DND-41 (cell line): ENCODE measurements around the gene ZNF672.

ENCODE experiments used
- ATAC-seq: fragments of 200-7000 bp; cut with Tn5 transposase; 3 replicates; pipeline ENCODE4 v1.9.1; 2021; ENCODE audit warnings: low read depth; ENCODE audit not compliant: insufficient read depth
- DNase-seq: peaks from one replicate; pipeline ENCODE4 v3.0.0-alpha.2; 2020
- H2AFZ ChIP-seq: 2 replicates; pipeline ENCODE4 v1.6.0; 2012; ENCODE audit warnings: low read depth, low read length
- H3K27ac ChIP-seq: 2 replicates; pipeline ENCODE4 v1.5.1; 2012; ENCODE audit warnings: low read length, inconsistent platforms
- H3K27me3 ChIP-seq: fragments of 200-600 bp; sonication (generic); 2 replicates; pipeline ENCODE4 v1.6.0; 2012; ENCODE audit warnings: low read length, mild to moderate bottlenecking, inconsistent platforms; ENCODE audit not compliant: insufficient read depth, poor library complexity
- H3K36me3 ChIP-seq: 2 replicates; pipeline ENCODE4 v1.5.1; 2012; ENCODE audit warnings: low read length, inconsistent platforms; ENCODE audit not compliant: insufficient read depth
- H3K4me1 ChIP-seq: 2 replicates; pipeline ENCODE4 v1.5.1; 2012; ENCODE audit warnings: mild to moderate bottlenecking, low read length; ENCODE audit not compliant: insufficient read depth
- H3K4me2 ChIP-seq: 2 replicates; pipeline ENCODE4 v1.6.0; 2012; ENCODE audit warnings: mild to moderate bottlenecking, moderate library complexity, low read length, inconsistent platforms; ENCODE audit not compliant: insufficient read depth
- H3K4me3 ChIP-seq, 2 experiments: fragments of 200-600 bp in 1 of 2; shearing (Covaris generic) in 1 of 2; 2 replicates each; pipeline ENCODE4 v1.5.1; 2012 to 2016; ENCODE audit warnings: inconsistent platforms in 2 of 2, low read length in 2 of 2, mild to moderate bottlenecking in 2 of 2, low read depth in 1 of 2, moderate library complexity in 1 of 2
- H3K79me2 ChIP-seq: 2 replicates; pipeline ENCODE4 v1.6.0; 2012; ENCODE audit warnings: low read length, inconsistent platforms; ENCODE audit not compliant: insufficient read depth
- H3K9ac ChIP-seq: 2 replicates; pipeline ENCODE4 v1.6.0; 2012; ENCODE audit warnings: low read depth, mild to moderate bottlenecking, inconsistent platforms, low read length, moderate library complexity
- H3K9me3 ChIP-seq: 2 replicates; pipeline ENCODE4 v1.5.1; 2012; ENCODE audit warnings: low read length, moderate library complexity, mild to moderate bottlenecking, inconsistent platforms; ENCODE audit not compliant: insufficient read depth, severe bottlenecking
- H4K20me1 ChIP-seq: 2 replicates; pipeline ENCODE4 v1.6.0; 2012; ENCODE audit warnings: low read length; ENCODE audit not compliant: insufficient read depth
- EZH2 ChIP-seq: IDR thresholded peaks from 3 replicates; pipeline ENCODE4 v1.6.1; 2012; ENCODE audit warnings: borderline replicate concordance, low read depth, mild to moderate bottlenecking, moderate library complexity, low read length, inconsistent platforms; ENCODE audit not compliant: severe bottlenecking
- TF ChIP-seq, protein P1 (sequence below): IDR thresholded peaks from 2 replicates; pipeline ENCODE4 v1.5.1; 2012; ENCODE audit warnings: borderline replicate concordance, low read length, moderate library complexity, mild to moderate bottlenecking; ENCODE audit not compliant: poor library complexity, severe bottlenecking; ENCODE audit errors: extremely low read depth

The ZNF672 gene

GRCh38 chr1:248825136-248825535, 12.9 kb upstream of the ZNF672 start:
- Histone ChIP-seq H3K9ac (peak overlapping the region; percentile 78), H3K9me3 (no peaks in the 10 kb centered on the region), H2AFZ (peak overlapping the region; percentile 97), H3K27me3 (no peaks in the 10 kb centered on the region), H3K27ac (peak overlapping the region; percentile 96), H3K4me1 (peaks cover 59% of the 10 kb centered on the region), H3K79me2 (peaks cover 55% of the 10 kb centered on the region), H3K36me3 (peaks cover 48% of the 10 kb centered on the region), H4K20me1 (peaks cover 39% of the 10 kb centered on the region), H3K4me3 (peak overlapping the region; percentile 75 to 98), H3K4me2 (peak overlapping the region; percentile 73)
- DNase-seq = no peak
- ATAC-seq = no peak
- TF ChIP-seq, protein P1, sequence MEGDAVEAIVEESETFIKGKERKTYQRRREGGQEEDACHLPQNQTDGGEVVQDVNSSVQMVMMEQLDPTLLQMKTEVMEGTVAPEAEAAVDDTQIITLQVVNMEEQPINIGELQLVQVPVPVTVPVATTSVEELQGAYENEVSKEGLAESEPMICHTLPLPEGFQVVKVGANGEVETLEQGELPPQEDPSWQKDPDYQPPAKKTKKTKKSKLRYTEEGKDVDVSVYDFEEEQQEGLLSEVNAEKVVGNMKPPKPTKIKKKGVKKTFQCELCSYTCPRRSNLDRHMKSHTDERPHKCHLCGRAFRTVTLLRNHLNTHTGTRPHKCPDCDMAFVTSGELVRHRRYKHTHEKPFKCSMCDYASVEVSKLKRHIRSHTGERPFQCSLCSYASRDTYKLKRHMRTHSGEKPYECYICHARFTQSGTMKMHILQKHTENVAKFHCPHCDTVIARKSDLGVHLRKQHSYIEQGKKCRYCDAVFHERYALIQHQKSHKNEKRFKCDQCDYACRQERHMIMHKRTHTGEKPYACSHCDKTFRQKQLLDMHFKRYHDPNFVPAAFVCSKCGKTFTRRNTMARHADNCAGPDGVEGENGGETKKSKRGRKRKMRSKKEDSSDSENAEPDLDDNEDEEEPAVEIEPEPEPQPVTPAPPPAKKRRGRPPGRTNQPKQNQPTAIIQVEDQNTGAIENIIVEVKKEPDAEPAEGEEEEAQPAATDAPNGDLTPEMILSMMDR = no peak
- no peak for TF ChIP-seq EZH2

DNA sequence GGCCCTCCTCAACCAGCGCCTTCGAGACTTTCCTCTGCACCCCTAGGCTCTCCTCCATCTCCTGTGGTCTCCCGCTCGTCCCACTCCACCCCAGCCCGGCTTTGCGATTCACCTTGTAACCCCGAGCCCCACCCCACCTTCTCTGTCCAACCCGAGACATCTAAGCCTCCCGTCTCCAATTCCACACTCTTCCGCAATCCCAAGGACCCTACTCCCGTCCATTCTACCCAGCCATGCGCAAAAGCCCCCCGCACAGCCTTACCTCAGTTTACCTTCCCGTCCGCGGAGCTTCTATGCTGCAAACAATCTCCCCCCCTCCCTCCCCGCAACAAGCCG, 12.5 kb upstream of the ZNF672 start:
- peak overlapping the region; percentile 78 for H3K9ac ChIP-seq
- DNase-seq = no peak
- H3K36me3 ChIP-seq = peaks cover 44% of the 10 kb centered on the region
- H3K27me3 ChIP-seq = no peaks in the 10 kb centered on the region
- peak overlapping the region; percentile 97 for H2AFZ ChIP-seq
- no peaks in the 10 kb centered on the region for H3K9me3 ChIP-seq
- peak; percentile 27 for ATAC-seq
- H3K4me3 ChIP-seq = peak overlapping the region; percentile 75 to 98
- peaks cover 55% of the 10 kb centered on the region for H3K4me1 ChIP-seq
- H3K27ac ChIP-seq = peak overlapping the region; percentile 96
- H3K4me2 ChIP-seq = peak overlapping the region; percentile 73
- peaks cover 37% of the 10 kb centered on the region for H4K20me1 ChIP-seq
- H3K79me2 ChIP-seq = peaks cover 51% of the 10 kb centered on the region
- TF ChIP-seq, protein P1 = no peak
- no peak for TF ChIP-seq EZH2

DNA sequence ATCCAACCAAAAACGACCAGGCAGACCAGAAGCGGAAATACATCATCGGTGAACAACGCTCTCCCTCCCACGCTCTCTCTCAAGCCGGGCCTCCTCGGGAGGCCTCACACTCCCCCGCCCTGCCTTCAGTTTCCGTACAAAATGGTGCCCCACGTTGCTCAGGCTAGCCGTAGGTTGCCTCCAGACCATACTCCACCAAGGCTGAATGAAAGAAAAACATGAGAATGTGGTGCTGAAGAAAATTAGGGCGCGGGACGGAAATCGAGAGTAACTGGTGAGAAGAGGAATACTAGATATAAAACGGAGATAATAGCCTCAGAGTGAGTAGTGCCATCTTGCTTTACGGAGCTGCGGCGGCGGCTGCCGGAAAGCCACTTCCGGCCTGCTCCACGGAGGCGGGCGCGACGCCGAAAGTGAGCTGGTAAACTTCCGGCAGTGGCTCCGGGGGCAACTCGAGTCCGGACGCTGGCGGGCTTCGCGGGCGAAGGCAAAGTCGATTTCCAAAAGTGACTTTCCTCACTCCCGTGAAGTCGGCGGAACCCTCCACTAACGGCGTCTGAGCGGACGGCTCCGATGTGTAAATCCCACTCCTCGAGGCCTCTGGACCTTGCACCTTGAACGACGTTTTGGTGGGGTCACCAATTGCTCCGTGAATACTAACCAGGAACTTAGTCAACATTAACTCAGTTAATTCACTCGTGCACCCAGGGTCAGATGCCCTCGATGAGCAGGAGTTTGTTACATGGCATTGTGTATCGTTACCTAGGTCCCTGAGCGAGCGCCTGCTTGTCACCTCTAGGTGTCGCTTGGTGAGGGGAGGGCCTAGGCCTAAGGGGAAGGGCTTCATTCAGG, 11.9 kb upstream of the ZNF672 start, which contains the start of gene SH3BP5L:
Gene SH3BP5L (minus strand): TSS at position 7 of the 852 bp plus-strand sequence. CDS start 980 bp downstream, outside the sequence.
- Histone ChIP-seq H3K9me3 (no peaks in the 10 kb centered on the region), H2AFZ (peak within 1 kb of the TSS; percentile 97), H3K4me3 (peak within 1 kb of the TSS; percentile 75 to 98), H3K27me3 (no peaks in the 10 kb centered on the region), H3K27ac (peak within 1 kb of the TSS; percentile 96), H3K4me1 (peaks cover 49% of the 10 kb centered on the region), H3K79me2 (peaks cover 45% of the 10 kb centered on the region), H4K20me1 (peaks cover 33% of the 10 kb centered on the region), H3K9ac (peak within 1 kb of the TSS; percentile 78), H3K4me2 (peak within 1 kb of the TSS; percentile 73), H3K36me3 (peaks cover 38% of the 10 kb centered on the region)
- DNase-seq (peak; percentile 92), ATAC-seq (peak; percentile 91)
- no peak for TF ChIP-seq EZH2
- TF ChIP-seq, protein P1 = peak; percentile 94
